Thoracic aorta (tissue), 2 donors: ENCODE data around the gene TBX22. TPM values are rescaled to one million over a fixed set of nuclear protein-coding genes. Genes with fewer than 3 reads are reported as not detected.

Experiments used
- ATAC-seq: fragments of 150-250 bp; one replicate; pipeline ENCODE4 v1.8.0; 2017; ENCODE audit warnings: low read depth; ENCODE audit not compliant: insufficient number of reproducible peaks, low FRiP score
- DNase-seq: peaks from one replicate; pipeline ENCODE4 v3.0.0-alpha.2; 2020; ENCODE audit warnings: low spot score
- H3K27ac ChIP-seq, 2 donors: fragments of 200-600 bp; sonication (generic); 1 replicate in 1 of 2; 2 replicates in 1 of 2; pipeline ENCODE4 v1.5.1; 2016; ENCODE audit warnings: mild to moderate bottlenecking in 2 of 2, moderate library complexity in 2 of 2
- H3K27me3 ChIP-seq: fragments of 200-600 bp; sonication (generic); replicated peaks from 2 replicates; pipeline ENCODE4 v1.6.0; 2016; ENCODE audit warnings: mild to moderate bottlenecking; ENCODE audit not compliant: insufficient read depth
- H3K36me3 ChIP-seq: fragments of 200-600 bp; sonication (generic); one replicate; pipeline ENCODE4 v1.5.1; 2016
- H3K4me1 ChIP-seq, 2 donors: fragments of 200-600 bp; sonication (generic); 1 replicate in 1 of 2; 2 replicates in 1 of 2; pipeline versions ENCODE4 v1.5.1 to v1.6.0; 2016; ENCODE audit warnings: low read depth in 2 of 2, mild to moderate bottlenecking in 1 of 2; ENCODE audit not compliant: control insufficient read depth in 1 of 2
- H3K4me3 ChIP-seq: fragments of 200-600 bp; sonication (generic); 2 replicates; pipeline ENCODE4 v1.5.1; 2016; ENCODE audit warnings: mild to moderate bottlenecking
- H3K9me3 ChIP-seq: fragments of 200-600 bp; sonication (generic); 2 replicates; pipeline ENCODE4 v1.5.1; 2016
- total RNA-seq, 2 donors: library from RNA; depleted of rRNA; stranded (reverse); fragments of >200 nt; gene quantifications; one replicate each; pipeline versions ENCODE4 v1.1.0 to v1.2.3, GENCODE V29; 2016
- TF ChIP-seq, protein P1 (sequence below): fragments of 200-600 bp; sonication (generic); IDR thresholded peaks from one replicate; pipeline ENCODE4 v1.5.1; 2019; ENCODE audit warnings: antibody characterized with exemption

Gene TBX22, protein sequence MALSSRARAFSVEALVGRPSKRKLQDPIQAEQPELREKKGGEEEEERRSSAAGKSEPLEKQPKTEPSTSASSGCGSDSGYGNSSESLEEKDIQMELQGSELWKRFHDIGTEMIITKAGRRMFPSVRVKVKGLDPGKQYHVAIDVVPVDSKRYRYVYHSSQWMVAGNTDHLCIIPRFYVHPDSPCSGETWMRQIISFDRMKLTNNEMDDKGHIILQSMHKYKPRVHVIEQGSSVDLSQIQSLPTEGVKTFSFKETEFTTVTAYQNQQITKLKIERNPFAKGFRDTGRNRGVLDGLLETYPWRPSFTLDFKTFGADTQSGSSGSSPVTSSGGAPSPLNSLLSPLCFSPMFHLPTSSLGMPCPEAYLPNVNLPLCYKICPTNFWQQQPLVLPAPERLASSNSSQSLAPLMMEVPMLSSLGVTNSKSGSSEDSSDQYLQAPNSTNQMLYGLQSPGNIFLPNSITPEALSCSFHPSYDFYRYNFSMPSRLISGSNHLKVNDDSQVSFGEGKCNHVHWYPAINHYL
- total RNA-seq, result not detected

DNA sequence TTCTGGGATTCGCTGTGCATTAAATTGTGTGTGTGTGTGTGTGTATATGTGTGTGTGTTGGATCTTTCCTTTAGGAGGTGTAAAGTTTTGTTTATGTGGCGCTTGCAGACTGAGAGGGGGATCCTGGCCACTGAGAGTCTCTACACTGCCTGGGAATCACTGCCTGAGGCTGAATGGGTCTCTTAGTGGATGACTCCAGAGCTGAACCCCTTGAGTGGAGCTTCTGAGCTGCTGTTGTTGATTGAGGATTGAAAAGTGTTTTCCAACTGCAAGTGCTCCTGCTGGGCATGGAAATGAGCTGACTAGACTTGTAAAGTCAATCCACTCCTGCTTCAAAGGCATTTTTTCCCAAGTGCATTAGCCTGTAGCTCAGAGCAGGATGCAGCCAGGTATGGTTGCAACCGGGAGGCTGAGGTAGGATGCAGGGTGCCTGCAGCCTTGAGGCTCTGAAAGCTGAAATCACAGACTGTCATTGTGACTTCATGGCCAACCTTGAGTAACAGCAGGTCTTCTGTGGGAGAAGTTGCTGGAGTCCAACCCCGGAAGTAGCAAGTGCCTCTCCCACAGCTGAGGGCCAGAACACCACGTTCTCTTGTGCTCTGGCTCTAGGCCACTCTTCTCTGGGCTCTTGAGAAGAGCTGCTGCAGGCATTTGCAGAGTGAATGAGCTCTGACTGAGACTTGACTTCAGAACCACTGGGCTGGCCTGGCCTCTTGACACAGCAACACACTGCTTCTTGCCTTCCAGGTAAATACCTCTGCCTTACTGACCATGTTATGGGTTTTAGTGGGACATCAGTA is at the start of gene TBX22:
Gene TBX22 (plus strand): TSS at position 613 of the 800 bp plus-strand sequence. CDS start 7,517 bp downstream, outside the sequence.
- ATAC-seq (no peak), DNase-seq (no peak)
- H3K9me3 ChIP-seq, result no peaks in the 10 kb centered on the region
- TF ChIP-seq, protein P1, sequence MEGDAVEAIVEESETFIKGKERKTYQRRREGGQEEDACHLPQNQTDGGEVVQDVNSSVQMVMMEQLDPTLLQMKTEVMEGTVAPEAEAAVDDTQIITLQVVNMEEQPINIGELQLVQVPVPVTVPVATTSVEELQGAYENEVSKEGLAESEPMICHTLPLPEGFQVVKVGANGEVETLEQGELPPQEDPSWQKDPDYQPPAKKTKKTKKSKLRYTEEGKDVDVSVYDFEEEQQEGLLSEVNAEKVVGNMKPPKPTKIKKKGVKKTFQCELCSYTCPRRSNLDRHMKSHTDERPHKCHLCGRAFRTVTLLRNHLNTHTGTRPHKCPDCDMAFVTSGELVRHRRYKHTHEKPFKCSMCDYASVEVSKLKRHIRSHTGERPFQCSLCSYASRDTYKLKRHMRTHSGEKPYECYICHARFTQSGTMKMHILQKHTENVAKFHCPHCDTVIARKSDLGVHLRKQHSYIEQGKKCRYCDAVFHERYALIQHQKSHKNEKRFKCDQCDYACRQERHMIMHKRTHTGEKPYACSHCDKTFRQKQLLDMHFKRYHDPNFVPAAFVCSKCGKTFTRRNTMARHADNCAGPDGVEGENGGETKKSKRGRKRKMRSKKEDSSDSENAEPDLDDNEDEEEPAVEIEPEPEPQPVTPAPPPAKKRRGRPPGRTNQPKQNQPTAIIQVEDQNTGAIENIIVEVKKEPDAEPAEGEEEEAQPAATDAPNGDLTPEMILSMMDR, result no peak
- no peaks in the 10 kb centered on the region for H3K36me3 ChIP-seq
- H3K27me3 ChIP-seq, result no peaks in the 10 kb centered on the region
- no peak within 1 kb of the TSS for H3K27ac ChIP-seq
- H3K4me3 ChIP-seq, result no peak within 1 kb of the TSS
- H3K4me1 ChIP-seq, result no peaks in the 10 kb centered on the region

DNA sequence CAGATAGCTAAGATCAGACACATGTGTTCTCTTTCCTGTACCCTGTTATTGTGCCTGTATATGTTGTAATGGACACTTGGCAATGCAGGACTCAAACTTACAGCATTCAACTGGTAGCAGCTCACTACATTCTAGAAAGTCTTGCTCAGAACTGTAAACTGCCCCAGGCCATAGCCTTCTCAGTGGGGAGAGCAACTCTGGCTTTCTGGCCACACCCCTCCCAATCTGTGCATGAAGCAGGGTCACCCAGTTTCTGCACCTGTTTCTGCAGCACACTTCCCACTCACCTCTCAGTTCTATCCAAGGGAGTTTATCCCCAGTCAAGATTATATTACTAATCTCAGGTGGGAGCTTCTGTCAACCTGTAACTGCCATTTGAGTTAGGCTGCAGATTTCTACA is 38.9 kb upstream of the TBX22 start:
- H3K4me1 ChIP-seq, result no peaks in the 10 kb centered on the region
- no peaks in the 10 kb centered on the region for H3K27me3 ChIP-seq
- no peaks in the 10 kb centered on the region for H3K36me3 ChIP-seq
- H3K9me3 ChIP-seq, result no peaks in the 10 kb centered on the region
- no peak overlapping the region for H3K27ac ChIP-seq
- ATAC-seq, result no peak
- DNase-seq, result no peak
- H3K4me3 ChIP-seq, result no peak overlapping the region
- TF ChIP-seq, protein P1, result no peak

DNA sequence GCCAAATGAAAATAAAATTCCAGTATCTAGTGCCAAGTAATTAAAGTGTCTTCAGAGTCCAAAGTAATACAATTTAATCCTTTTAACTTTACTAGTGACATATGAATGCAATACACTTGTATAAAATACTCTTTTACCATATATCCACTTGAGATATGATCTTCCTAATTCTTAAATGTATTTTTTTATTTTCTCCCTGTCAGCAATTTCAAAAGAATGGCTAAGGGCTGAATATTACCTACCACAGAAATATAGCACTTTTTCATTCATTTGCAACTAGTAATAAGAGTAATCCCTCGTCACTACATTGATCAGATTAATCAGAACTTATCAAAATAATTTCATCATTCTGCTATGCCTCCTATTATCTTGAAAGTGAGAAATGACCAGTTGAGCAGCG is 10.1 kb upstream of the TBX22 start:
- H3K9me3 ChIP-seq, result no peaks in the 10 kb centered on the region
- no peak for ATAC-seq
- H3K4me3 ChIP-seq, result no peak overlapping the region
- H3K27ac ChIP-seq, result no peak overlapping the region
- no peaks in the 10 kb centered on the region for H3K27me3 ChIP-seq
- no peaks in the 10 kb centered on the region for H3K36me3 ChIP-seq
- TF ChIP-seq, protein P1, result no peak
- H3K4me1 ChIP-seq, result no peaks in the 10 kb centered on the region
- DNase-seq, result no peak

DNA sequence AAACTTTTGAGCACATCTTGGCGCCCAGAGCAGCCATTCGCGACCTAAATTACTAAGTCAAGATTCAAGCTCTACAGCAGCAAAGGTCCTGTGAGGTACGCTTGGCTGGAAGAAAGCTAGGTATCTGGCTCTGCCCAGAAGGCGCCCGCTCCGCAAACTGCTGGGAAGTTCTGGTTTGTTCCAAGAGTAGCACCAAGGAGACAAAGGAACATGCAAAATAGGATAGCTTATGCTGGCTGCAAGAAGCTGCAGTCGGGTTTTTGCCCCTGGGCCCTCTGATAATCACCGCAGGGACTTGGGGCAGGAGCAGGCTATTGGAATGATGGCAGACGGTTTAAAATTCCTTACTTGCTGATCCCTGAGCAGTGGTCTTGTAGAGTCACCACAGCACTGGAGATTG is 3.0 kb upstream of the TBX22 start:
- Histone ChIP-seq H3K27ac (no peak overlapping the region), H3K27me3 (no peaks in the 10 kb centered on the region)

More for the DNA sequence above, 3.0 kb upstream of the TBX22 start:
- ATAC-seq, result no peak
- TF ChIP-seq, protein P1, result no peak
- DNase-seq, result no peak
- Histone ChIP-seq H3K4me3 (no peak overlapping the region), H3K9me3 (no peaks in the 10 kb centered on the region), H3K36me3 (no peaks in the 10 kb centered on the region), H3K4me1 (no peaks in the 10 kb centered on the region)
